ENCODE results near the gene NAA80. TPM values are rescaled to one million over a fixed set of nuclear protein-coding genes. Genes with fewer than 3 reads are reported as not detected.

The NAA80 gene
- total and polyA plus RNA-seq, 2 of the 13 experiments (the other 11 are each of a cell fraction or from before 2014, with no cell fraction given), result 3.4 to 8.7 TPM

- no peak for TF ChIP-seq ZNF562 (CRISPR knock-in tag; IDR thresholded peaks at IDR 0.05; ENCODE audit: borderline replicate concordance)
- no peak for TF ChIP-seq ADNP (CRISPR knock-in tag; IDR thresholded peaks at IDR 0.05)
- TF ChIP-seq HNRNPL (IDR thresholded peaks at IDR 0.05; ENCODE audit: low read depth, low read length), result peak; percentile 93
- no peak for TF ChIP-seq ZNF350 (CRISPR knock-in tag; IDR thresholded peaks at IDR 0.05; ENCODE audit: borderline replicate concordance, low read depth)
- TF ChIP-seq BORCS8-MEF2B (CRISPR knock-in tag; IDR thresholded peaks at IDR 0.05), result no peak; the same call in 1 of the 2 replicates
- no peak; the same call in 1 of the 2 replicates for TF ChIP-seq GATAD2A (CRISPR knock-in tag; IDR thresholded peaks at IDR 0.05)
- no peak for TF ChIP-seq THAP9 (CRISPR knock-in tag; IDR thresholded peaks at IDR 0.05; ENCODE audit: borderline replicate concordance)
- TF ChIP-seq KLF16 (CRISPR knock-in tag; IDR thresholded peaks at IDR 0.05), result no peak
- TF ChIP-seq CCDC6 (CRISPR knock-in tag; IDR thresholded peaks at IDR 0.05), result no peak
- TF ChIP-seq TAF1 (CRISPR knock-in tag; IDR thresholded peaks at IDR 0.05), result peak; percentile 74
- no peak; the same call in 1 of the 2 replicates for TF ChIP-seq MLX (CRISPR knock-in tag; IDR thresholded peaks at IDR 0.05)
- no peak for TF ChIP-seq AKAP8 (CRISPR knock-in tag; IDR thresholded peaks at IDR 0.05)
- TF ChIP-seq YY1 (IDR thresholded peaks at IDR 0.05; ENCODE audit: insufficient read depth, insufficient replicate concordance, low read depth, low read length), result no peak
- TF ChIP-seq SMARCE1 (IDR thresholded peaks at IDR 0.05; ENCODE audit: borderline replicate concordance), result no peak
- no peak for TF ChIP-seq PRPF4 (IDR thresholded peaks at IDR 0.05; ENCODE audit: low read depth, low read length, poor library complexity, severe bottlenecking)
- peak; percentile 85 for TF ChIP-seq TEAD3 (CRISPR knock-in tag; optimal IDR thresholded peaks at IDR 0.05; ENCODE audit: borderline replicate concordance)
- no peak for TF ChIP-seq SUZ12 (IDR thresholded peaks at IDR 0.05; ENCODE audit: low read depth, low read length)
- TF ChIP-seq ARID3A (IDR thresholded peaks at IDR 0.05; ENCODE audit: low read depth, low read length), result no peak
- no peak for TF ChIP-seq KDM4B (CRISPR knock-in tag; IDR thresholded peaks at IDR 0.05)
- TF ChIP-seq HDAC2 (CRISPR knock-in tag; IDR thresholded peaks at IDR 0.05), result peak; percentile 55
- no peak for TF ChIP-seq ZNF460 (CRISPR knock-in tag; IDR thresholded peaks at IDR 0.05; ENCODE audit: borderline replicate concordance)
- TF ChIP-seq FOXK2 (IDR thresholded peaks at IDR 0.05), result no peak
- TF ChIP-seq TCF7L2 (IDR thresholded peaks at IDR 0.05; ENCODE audit: low read depth, low read length), result no peak
- TF ChIP-seq RBM22 (optimal IDR thresholded peaks at IDR 0.05; ENCODE audit: low read length), result no peak
- no peak; the same call in 1 of the 2 replicates for TF ChIP-seq ZNF724P (CRISPR knock-in tag; IDR thresholded peaks at IDR 0.05; ENCODE audit: borderline replicate concordance)
- TF ChIP-seq TERF1 (CRISPR knock-in tag; IDR thresholded peaks at IDR 0.05), result no peak
Observed at GRCh38 chr3:50268703-50269451, 30.3 kb downstream of the NAA80 start, which contains the start of gene SEMA3B (continued).
